MCF 10A (cell line): ENCODE results near the gene CYLD. TPM values are rescaled to one million over a fixed set of nuclear protein-coding genes. Genes with fewer than 3 reads are reported as not detected.

Experiments used
- BruUV-seq: library from RNA; stranded (reverse); fragments of 400-500 nt; replicated peaks from 2 replicates; lab custom pipeline; 2021; lab: Mats Ljungman, UMichigan
- CTCF ChIA-PET: fragments of 300-600 bp; sonication (Branson Sonifier 250); formaldehyde crosslinking; extraction: SDS; loops from one replicate; lab custom pipeline; 2021; ENCODE audit warnings: antibody characterized with exemption, inconsistent platforms; lab: Yijun Ruan, JAX
- POLR2A ChIA-PET: fragments of 300-600, 350-650 bp; sonication (Branson Sonifier 250); formaldehyde crosslinking; extraction: SDS; loops from one replicate; lab custom pipeline; 2020; ENCODE audit warnings: antibody characterized with exemption, inconsistent platforms; lab: Yijun Ruan, JAX
- DNase-seq: peaks from one replicate; pipeline ENCODE4 v3.0.0-alpha.2; 2018; ENCODE audit not compliant: unreplicated experiment
- H3K27ac Mint-ChIP-seq: one replicate; pipeline ENCODE4 v1.8.0; 2022; ENCODE audit warnings: mild to moderate bottlenecking, low read depth, mixed read lengths; ENCODE audit not compliant: unreplicated experiment
- H3K27me3 Mint-ChIP-seq: one replicate; pipeline ENCODE4 v1.8.0; 2022; ENCODE audit warnings: mixed read lengths; ENCODE audit not compliant: insufficient read depth, unreplicated experiment
- H3K36me3 Mint-ChIP-seq: one replicate; pipeline ENCODE4 v1.8.0; 2022; ENCODE audit warnings: mild to moderate bottlenecking, moderate library complexity, mixed read lengths; ENCODE audit not compliant: insufficient read depth, unreplicated experiment
- H3K4me1 Mint-ChIP-seq: one replicate; pipeline ENCODE4 v1.8.0; 2022; ENCODE audit warnings: mixed read lengths; ENCODE audit not compliant: insufficient read depth, unreplicated experiment
- H3K4me3 Mint-ChIP-seq: one replicate; pipeline ENCODE4 v1.8.0; 2022; ENCODE audit warnings: mild to moderate bottlenecking, moderate library complexity, mixed read lengths; ENCODE audit not compliant: unreplicated experiment
- H3K9me3 Mint-ChIP-seq: one replicate; pipeline ENCODE4 v1.8.0; 2022; ENCODE audit warnings: mixed read lengths; ENCODE audit not compliant: unreplicated experiment
- CTCF ChIP-seq: fragments of 200-600 bp; IDR thresholded peaks from one replicate; pipeline ENCODE4 v1.8.0; 2022; ENCODE audit warnings: antibody characterized with exemption, mild to moderate bottlenecking; ENCODE audit not compliant: unreplicated experiment
- intact Hi-C: fragments of 100-400 bp; cut with micrococcal nuclease; formaldehyde crosslinking; loops from 2 replicates; pipeline ENCODE4 v1.14.1; 2022
- total RNA-seq: library from RNA; stranded (reverse); gene quantifications from 2 replicates; pipeline ENCODE4 v1.2.3, GENCODE V29; 2022

Gene CYLD
- total RNA-seq, 1 experiment from 2014 or later, result 53.7 TPM

- H3K4me1 Mint-ChIP-seq, result peaks cover 49% of the 10 kb centered on the region
- H3K27me3 Mint-ChIP-seq, result no peaks in the 10 kb centered on the region
- peak overlapping the region; percentile 97 for H3K27ac Mint-ChIP-seq
- DNase-seq, result peak; percentile 97
- intact Hi-C loops, result no loop called here
- H3K4me3 Mint-ChIP-seq, result no peak overlapping the region
- CTCF ChIA-PET, result interaction anchor here (0.5 to 1.7 kb wide), 11 partner anchors 10 to 342 kb away, joined by 3 to 8 read pairs (median 4); no protein-coding TSS in a partner anchor
- H3K9me3 Mint-ChIP-seq, result no peaks in the 10 kb centered on the region
- BruUV-seq, result TSS peak; percentile 25
- TF ChIP-seq CTCF, result no peak
- POLR2A ChIA-PET, result interaction anchor here (1.0 to 2.7 kb wide), 6 partner anchors 21 to 337 kb away, joined by 3 to 29 read pairs (median 6); partner anchors contain the start of gene CYLD
- peaks cover 12% of the 10 kb centered on the region for H3K36me3 Mint-ChIP-seq
Measured at GRCh38 chr16:50696575-50697420, 45.1 kb upstream of the CYLD start.

- Mint-ChIP-seq H3K27me3 (no peaks in the 10 kb centered on the region), H3K9me3 (no peaks in the 10 kb centered on the region), H3K27ac (peak overlapping the region; percentile 97), H3K4me3 (no peak overlapping the region), H3K36me3 (peaks cover 12% of the 10 kb centered on the region), H3K4me1 (peaks cover 49% of the 10 kb centered on the region)
- TF ChIP-seq CTCF, result no peak
- intact Hi-C loops, result no loop called here
- ChIA-PET CTCF (interaction anchor here (1.0 to 1.7 kb wide), 6 partner anchors 11 to 323 kb away, joined by 3 to 8 read pairs (median 4); no protein-coding TSS in a partner anchor), POLR2A (interaction anchor here (1.5 to 2.7 kb wide), 4 partner anchors 21 to 337 kb away, joined by 5 to 29 read pairs (median 13); partner anchors contain the start of gene CYLD)
- DNase-seq, result no peak
- no TSS peak for BruUV-seq
Measured at GRCh38 chr16:50697421-50697715, 44.5 kb upstream of the CYLD start.

GRCh38 chr16:50697881-50698767, 43.8 kb upstream of the CYLD start:
- peaks cover 48% of the 10 kb centered on the region for H3K4me1 Mint-ChIP-seq
- H3K9me3 Mint-ChIP-seq, result no peaks in the 10 kb centered on the region
- POLR2A ChIA-PET, result interaction anchor here (0.6 to 2.7 kb wide), 7 partner anchors 19 to 338 kb away, joined by 3 to 29 read pairs (median 5); partner anchors contain the start of gene CYLD
- TF ChIP-seq CTCF, result no peak
- H3K27me3 Mint-ChIP-seq, result no peaks in the 10 kb centered on the region
- intact Hi-C loops, result no loop called here
- H3K36me3 Mint-ChIP-seq, result peaks cover 12% of the 10 kb centered on the region
- H3K4me3 Mint-ChIP-seq, result no peak overlapping the region
- BruUV-seq, result no TSS peak
- peak overlapping the region; percentile 97 for H3K27ac Mint-ChIP-seq
- peak; percentile 81 for DNase-seq
- CTCF ChIA-PET, result interaction anchor here (1.0 to 2.4 kb wide), 5 partner anchors 11 to 324 kb away, joined by 3 to 8 read pairs (median 5); no protein-coding TSS in a partner anchor
